NCI-H446 treated with DMSO at 0.1 percent for 48 hours (cell line): Measurements from ENCODE around the gene ZNF564.
"Not testable (repeated sequence)": the region's sequence is repeated elsewhere in the genome, so short reads cannot be mapped to it uniquely, and the experiment has no call there.

Source experiments
- DNase-seq: peaks from one replicate; lab custom pipeline; 2025; lab: John Stamatoyannopoulos, UW

ZNF564 gene

DNA sequence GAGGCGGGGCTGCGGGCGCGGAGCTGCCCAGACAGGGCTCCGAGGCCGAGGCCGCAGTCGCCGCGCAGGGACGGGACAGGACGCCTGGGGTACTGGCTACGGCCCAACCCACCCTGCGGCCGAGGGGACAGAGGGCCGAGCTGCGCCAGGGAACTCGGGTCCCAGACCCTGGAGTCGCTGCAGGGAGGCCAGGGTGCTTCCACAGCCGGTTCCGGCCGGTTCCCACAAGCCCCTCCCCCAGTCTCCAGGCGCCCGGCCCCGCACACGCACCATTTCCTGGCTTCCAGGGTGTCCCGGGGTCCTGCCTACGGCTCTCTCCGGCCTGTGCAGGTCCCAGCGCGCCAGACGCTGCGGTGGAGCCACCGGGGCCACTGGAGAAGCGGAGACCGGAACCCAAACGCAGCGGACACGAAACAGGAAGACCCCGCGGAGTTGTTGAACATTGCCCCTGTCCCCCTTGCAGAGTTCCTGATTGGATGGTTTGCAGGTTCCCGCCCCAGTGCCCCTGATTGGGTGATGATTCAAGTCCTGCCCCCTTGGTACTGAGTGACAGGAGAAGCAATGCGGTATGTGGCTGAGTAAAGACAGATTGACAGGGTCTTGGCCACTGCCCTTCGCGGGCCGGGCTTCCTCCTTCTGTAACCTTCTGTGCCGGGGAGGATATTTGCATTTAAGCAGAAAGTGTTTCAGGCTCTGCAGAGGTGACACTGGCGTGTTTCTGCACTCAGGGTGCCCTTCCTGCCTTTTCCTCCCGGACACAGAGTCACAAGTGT lies at the start of gene ZNF564:
TSS of gene ZNF564 (minus strand) at position 423 of the 773 bp plus-strand sequence. CDS start at position 273, 150 bp downstream.
- DNase-seq = peak; percentile 98

DNA sequence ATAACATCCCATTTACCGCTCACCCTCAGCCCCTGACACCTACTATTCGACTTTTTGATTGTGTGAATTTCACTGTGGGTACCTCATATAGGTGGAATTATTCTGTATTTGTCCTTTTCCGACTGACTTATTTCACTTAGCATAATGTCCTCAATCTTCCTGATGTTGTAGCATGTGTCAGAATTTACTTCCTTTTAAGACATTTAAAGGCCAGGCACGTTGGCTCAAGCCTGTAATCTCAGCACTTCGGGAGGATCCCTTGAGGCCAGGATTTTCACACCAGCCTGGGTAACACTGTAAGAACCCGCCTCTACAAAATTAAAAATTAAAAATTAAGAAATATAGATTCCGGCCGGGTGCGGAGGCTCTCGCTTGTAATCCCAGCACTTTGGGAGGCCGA lies 46.3 kb upstream of the ZNF564 start:
- DNase-seq = no peak

DNA sequence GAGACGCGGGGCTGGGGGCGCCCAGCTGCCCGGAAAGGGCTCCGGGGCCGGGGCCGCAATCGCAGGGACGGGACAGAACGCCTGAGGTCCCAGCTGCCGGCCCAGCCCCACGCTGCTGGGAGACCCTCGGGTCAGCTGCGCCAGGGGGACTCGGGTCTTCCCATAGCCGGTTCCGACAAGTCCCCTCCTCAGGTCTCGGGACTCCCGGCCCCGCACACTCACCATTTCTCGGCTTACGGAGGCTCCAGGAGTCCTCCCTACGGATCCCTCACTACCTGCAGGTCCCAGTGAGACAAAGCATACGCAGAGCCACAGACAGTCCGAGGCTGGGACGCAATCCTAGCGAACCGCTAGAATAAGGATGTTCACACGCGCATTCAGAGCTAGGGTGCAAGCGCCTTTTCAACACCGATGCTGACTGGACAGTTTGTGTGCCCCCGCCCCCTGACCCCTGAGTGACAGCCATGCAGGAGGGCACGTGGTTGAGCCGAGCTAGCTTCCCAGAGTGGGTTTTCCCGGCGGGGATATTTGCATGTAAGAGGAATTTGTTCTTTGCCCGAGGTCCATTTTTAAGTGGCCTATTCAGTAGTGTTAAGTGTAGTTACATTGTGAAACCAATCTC lies 45.8 kb upstream of the ZNF564 start:
- no peak for DNase-seq

DNA sequence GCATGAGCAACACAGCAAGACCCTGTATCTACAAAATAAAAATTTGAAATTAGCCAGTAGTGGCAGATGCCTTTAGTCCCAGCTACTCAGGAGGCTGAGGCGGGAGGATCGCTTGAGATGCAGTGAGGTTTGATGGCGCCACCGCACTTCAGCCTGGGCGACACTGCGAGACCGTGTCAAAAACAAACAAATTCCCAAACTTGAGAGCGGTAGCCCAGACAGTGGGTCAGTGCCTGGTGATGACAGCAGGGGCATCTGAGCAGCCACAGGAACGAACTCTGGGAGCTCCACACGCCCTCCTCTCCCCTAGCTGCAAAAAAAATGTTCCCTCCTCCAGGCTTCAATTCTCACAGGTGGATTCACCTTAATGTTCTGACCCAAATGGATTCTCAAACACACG lies 45.2 kb upstream of the ZNF564 start:
- DNase-seq = no peak

DNA sequence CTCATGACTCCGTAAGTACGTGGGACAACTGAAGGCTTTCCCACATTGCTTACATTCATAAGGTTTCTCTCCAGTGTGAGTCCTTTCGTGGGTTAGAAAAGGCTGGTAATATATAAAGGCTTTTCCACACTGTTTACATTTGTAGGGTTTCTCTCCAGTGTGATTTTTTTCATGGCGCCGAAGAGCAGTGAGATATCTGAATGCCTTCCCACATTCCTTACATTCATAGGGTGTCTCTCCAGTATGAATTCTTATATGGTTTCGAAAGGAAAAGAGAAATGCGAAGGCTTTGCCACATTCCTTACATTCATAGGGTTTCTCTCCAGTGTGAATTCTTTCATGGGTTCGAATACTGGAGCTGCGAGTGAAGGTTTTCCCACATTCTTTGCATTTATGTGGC lies 29.8 kb upstream of the ZNF564 start:
- DNase-seq = no peak

DNA sequence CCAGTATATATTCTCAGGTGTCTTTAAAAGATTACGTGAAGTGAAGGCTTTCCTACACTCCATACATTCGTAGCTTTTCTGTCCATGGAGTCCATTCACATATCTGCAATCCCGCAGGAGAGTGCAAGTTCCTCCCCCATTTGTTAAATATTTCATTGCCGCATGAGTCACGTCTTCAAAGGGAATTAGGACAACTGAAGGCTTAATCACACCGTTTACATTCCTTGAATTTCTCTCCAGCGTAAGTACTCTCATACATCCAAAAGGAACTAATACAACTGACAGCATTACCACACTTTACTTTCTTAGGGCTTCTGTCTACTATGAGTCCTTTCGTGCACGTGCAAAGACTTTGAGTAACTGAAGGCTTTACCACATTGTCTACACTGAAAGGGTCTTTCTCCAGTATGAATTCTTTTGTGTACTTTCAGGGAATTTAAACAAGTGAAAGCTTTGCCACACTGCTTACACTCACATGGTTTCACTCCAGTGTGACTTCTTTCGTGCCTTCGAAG lies 29.0 kb upstream of the ZNF564 start:
- no peak for DNase-seq

DNA sequence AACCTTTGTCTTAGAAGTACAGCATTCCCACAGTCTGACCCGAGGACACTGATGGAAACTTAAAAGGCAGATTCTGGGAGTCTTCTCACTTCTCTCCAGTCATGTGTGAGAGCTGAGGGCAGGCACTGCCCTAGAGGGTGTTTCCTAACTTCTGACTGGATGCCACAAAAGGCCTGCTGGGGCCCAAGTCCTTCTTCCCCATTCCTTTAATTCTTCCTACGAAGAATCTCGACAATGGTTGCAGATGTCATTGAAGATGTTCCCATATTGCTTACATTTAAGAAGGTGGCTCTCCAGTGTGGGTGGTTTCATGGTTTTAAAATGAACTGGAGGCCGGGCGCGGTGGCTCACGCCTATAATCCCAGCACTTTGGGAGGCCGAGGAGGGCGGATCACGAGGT lies 27.4 kb upstream of the ZNF564 start:
- no peak for DNase-seq

DNA sequence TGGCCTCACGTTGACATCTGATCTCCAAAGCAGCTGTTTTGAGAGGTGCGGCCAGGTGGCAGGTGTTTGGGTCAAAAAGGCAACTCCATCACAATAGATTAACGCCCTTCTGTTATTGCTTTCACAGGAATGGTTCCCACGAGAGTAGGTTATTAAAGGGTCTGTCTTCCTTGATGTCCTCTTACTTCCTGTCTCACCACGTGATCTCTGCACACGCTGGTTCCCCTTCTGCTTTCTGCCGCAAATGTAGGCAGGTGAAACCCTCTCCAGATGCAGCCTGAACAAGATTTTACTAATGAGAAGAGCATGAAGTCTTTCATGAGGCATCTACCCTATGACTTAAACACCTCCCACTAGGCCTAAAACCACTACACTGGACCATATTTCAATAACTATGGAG lies 22.8 kb upstream of the ZNF564 start:
- DNase-seq = no peak

DNA sequence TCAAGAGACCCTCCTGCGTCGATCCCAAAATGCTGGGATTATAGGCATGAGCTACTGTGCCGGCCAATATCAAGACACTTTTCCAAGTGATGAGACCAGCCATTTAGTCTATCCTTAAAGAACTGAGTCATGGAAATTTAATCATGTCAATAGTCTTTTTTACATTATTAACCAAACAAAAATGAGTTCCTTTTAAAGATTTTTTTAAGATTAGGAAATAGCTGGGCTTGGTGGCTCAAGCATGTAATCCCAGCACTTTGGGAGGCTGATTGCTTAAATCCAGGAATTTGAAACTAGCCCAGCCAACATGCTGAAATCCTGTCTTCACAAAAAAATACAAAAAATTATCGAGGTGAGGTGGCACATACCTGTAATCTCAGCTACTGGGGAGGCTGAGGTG lies 16.7 kb upstream of the ZNF564 start:
- DNase-seq = no peak

DNA sequence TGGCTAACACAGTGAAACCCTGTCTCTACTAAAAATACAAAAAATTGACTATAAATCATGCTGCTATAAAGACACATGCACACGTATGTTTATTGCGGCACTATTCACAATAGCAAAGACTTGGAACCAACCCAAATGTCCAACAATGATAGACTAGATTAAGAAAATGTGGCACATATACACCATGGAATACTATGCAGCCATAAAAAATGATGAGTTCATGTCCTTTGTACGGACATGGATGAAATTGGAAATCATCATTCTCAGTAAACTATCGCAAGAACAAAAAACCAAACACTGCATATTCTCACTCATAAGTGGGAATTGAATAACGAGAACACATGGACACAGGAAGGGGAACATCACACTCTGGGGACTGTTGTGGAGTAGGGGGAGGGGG lies 15.1 kb upstream of the ZNF564 start:
- not testable (repeated sequence) for DNase-seq

DNA sequence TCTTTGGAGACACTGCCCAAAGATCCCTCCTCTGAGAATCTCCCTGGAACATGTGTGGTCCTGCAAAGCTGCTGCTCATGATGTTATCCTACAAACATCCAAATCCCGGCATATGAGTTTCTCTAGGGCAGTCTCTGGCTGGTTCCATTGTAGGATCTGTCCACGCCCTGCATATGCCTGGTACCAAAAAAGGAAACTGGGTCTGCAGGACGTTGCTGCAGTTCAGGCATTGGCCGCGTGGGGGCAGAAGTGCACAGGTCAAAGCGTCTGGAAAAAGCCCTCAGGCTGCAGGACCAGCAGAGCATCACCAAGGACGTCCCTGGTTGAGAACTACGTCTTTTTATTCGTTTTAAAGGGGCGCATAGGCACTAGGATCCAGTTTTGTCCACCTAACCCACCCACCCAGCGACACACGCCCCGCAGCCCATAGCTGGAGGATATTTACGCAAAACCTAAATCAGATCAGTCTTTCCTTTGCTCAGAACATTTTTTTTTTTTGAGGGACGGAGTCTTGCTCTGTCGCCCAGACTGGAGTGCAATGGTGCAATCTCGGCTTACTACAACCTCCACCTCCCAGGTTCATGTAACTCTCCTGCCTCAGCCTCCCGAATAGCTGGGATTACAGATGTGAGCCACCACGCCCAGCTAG lies 12.9 kb upstream of the ZNF564 start:
- DNase-seq = peak; percentile 59

DNA sequence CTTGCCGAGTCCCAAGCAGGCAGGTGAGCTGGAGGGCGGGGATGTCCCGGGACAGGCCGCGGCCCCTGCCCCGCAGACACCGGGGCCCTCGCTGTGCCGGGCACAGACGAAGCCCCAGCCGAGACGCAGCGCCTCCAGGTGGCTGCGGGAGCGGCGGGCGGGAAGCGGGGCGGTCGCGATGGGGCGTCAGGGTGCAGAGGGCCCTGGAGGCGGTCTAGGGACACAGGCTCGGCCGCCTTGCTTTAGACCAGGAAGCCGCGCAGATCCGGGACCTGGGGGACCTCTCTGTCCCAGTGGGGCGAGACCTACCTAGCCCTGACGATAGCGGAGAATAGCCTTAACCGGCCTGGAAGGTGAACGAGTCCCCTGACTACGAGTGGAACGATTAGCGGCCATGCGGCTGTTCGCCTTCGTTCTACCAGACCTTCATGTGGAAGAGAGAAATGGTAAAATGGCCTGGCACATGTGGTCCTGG lies 4.2 kb upstream of the ZNF564 start:
- no peak for DNase-seq

DNA sequence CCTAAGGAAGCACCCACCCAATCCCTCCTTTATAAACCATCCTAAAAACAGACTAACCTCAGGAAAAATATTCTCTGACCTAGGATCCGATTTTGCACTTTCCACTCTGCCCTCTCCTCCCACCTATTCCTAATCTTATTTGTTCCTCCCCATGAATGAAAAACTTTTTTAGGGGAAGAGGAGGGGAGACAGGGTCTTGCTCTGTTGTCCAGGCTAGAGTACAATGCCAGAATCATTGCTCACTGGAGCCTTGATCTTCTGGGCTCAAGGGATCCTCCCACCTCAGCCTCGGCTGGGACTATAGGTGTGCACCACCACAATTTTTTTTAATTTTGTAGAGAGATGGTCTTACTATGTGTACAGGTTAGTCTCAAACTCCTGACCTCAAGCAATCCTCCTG lies 4.4 kb downstream of the ZNF564 start:
- no peak for DNase-seq

DNA sequence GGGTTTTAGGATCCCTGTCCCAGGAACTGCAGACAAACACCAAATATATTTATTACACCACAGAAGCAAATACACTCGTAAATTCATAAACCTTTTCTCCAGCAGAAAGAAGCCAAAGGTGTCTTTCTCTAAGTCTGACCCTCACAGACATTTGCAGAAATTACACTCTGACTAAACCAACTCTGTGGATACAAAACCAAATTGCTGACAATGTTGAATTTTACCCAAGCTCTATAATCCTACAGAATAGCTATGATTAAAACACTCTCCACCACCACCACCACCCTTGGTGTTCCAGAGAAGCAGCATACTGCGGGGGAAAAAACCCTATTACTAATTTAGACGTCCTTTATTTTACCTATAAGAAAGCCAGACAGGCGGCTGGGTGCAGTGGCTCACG lies 5.2 kb downstream of the ZNF564 start:
- no peak for DNase-seq

DNA sequence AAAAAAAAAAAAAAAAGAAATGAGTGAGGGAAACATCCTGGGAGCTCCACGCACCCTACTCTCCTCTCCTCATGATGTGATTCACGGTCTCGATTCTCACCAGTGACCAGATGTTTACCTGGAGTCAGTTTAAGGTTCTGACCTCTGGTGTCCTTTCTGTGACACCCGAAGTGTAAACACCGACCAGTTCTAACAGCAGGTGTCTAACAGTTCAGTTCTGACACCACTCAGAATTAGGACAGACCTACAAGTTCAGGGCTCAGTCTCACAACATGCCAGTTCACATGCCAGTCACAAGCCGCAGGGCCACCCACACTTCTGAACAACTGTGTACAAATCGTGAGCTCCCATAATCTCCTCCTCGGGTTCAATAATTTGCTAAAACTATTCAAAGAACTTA lies 6.0 kb downstream of the ZNF564 start:
- no peak for DNase-seq

DNA sequence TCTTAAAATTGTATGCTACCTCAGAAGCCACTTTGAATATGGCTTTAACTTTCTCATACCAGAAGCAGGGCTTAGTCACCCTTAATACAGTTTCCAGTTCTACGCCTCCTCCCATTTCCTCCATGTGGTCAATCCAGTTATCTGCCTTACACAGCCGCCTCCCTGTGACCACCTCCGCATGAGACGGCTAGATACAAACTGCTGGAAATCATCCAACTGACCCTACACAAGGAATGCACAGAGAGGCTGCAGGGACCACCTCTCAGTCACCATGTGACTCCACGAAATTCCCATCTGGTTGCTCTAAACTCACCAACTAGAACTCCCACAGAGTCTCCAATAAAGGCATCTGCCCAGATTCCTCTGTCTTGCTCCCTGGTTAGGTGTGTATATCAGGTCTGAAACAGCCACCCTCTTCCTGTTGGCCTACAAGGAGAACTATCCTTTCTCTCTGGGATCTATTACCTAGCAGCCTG lies 6.8 kb downstream of the ZNF564 start:
- DNase-seq = no peak

DNA sequence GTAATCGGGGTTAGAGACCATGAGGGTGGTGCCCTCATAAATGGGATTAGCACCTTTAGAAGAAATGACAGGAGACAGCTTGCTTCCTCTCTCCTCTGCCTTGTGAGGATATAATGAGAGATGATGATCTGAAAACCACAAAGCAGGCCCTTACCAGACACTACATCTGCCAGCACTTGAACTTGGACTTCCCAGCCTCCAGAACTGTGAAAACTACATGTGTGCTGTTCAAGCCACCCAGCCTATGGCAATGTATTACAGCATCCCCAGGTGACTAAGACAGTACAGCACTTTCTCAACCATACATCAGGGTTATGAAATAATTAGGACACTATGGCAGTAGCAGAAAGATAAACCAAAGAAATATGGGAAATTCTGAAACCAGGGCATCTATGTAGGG lies 7.4 kb downstream of the ZNF564 start:
- no peak for DNase-seq

DNA sequence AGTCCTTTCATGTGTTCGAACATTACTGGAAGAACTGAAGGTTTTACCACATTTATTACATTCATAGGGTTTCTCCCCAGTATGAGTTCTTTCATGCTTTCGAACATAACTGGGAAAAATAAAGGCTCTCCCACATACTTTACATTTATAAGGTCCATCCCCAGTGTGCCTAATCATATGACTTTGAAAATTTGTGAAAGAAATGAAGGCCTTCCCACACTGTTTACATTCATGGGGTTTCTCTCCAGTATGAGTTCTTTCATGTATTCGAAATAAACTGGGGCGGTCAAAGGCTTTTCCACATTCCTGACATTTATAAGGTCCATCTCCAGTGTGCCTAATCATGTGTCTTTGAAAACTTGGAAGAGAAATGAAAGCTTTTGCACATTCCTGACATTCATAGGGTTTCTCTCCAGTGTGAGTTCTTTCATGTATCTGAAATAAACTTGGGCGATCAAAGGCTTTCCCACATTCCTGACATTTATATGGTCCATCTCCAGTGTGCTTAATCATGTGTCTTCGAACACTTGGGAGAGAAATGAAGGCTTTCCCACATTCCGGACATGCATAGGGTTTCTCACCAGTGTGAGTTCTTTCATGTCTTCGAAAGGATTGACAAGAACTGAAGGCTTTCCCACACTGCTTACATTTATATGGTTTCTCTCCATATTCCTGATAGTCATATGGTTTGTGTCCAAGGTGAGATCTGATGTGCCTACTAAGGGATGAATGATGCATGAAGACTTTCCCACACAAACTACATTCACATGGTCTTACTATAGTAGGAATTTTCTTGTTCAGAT lies 24.0 kb downstream of the ZNF564 start:
- no peak for DNase-seq

DNA sequence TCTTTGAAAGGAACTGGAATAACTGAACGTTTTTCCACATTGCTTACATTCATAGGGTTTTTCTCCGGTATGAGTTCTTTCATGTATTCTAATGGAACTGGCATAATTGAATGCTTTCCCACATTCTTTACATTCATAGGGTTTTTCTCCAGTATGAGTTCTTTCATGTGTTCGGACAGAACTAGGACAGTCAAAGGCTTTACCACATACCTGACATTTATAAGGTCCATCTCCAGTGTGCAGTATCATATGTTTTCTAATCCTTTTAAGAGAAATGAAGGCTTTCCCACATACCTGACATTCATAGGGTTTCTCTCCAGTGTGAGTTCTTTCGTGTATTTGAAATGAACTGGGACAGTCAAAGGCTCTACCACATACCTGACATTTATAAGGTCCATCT lies 24.7 kb downstream of the ZNF564 start:
- no peak for DNase-seq

DNA sequence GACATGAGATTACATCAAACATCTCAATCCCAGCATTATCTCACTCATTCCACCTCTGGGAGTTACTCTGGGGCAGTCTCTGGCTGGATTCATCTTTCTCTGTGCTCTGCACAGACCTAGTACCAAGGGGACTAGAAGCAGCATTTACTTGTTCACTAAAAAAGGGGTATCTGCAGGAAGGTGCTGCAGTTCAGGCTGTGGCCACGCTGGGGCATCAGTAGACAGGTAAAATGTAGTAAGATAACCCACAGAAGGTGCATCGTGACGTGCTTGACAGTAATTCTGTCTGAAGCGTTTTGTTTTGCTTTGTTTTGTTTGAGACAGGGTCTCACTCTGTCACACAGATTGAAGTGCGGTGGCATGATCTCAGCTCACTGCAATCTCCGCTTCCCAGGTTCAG lies 29.3 kb downstream of the ZNF564 start:
- DNase-seq = no peak

DNA sequence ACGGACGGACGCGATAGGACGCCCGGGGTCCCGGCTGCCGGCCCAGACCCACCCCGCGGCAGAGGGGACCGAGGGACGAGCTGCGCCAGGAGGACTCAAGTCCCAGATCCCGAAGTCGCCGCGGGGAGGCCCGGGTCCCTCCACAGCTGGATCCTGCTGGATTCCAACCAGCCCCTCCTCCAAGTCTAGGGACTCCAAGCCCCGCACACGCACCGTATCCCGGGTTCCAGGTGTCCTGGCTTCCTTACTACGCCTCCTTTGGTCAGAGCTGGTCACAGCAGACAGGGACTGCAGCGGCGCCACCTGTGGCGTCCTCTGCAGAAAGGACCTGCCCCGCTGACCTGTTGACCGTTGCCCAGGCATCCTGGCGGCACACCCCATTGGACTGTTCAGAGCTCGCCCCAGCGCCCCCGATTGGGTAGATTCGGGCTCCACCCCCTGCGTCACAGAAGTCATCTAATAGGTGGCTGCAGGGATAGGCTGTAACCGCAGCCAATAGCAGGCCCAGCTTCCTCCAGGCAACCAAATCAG lies 37.7 kb downstream of the ZNF564 start:
- DNase-seq = no peak

DNA sequence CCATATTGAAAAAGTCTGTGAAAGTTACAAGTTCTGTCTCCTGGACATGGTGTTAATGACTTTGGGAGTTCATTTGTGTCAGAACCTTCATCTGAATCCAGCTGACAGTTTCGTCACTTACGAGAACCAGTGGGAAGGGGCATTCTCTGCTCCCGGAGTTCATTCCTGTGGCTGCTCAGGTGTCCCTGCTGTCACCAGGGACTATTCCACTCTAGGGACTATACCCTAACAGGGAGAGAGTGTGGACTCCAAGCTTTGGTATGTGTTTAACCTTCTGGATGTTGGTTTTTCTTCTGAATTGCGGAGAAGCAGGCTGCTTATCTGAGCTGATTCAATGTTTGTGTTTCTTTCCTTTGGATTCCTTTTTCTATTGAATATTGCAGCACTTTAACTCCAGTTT lies 54.2 kb downstream of the ZNF564 start:
- no peak for DNase-seq
